NCI-H748 treated with DMSO at 0.1 percent for 48 hours (cell line): Measurements from ENCODE around the gene FBXL7.

Experiments
- DNase-seq: peaks from one replicate; lab custom pipeline; 2025; lab: John Stamatoyannopoulos, UW

FBXL7 gene

DNA sequence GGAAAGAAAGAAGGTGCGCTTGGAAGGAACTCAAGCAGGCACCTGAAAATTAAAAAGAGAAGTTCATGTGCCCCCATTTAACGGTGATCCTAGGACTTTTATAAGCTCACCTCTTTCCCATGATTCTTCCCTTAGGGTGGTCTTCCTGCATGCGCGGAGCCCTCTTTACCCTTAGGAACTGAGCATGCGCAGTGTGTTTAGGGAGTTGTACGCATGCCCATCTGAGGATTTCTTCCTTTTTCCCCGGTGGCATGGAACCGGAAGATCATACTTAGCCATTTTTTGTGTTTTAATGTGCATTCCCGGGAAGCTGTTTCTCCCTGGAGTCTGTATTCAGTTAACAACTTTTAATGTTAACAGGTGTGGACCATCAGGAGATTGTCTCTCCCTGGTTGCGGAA lies 119.0 kb downstream of the FBXL7 start:
- no peak for DNase-seq

DNA sequence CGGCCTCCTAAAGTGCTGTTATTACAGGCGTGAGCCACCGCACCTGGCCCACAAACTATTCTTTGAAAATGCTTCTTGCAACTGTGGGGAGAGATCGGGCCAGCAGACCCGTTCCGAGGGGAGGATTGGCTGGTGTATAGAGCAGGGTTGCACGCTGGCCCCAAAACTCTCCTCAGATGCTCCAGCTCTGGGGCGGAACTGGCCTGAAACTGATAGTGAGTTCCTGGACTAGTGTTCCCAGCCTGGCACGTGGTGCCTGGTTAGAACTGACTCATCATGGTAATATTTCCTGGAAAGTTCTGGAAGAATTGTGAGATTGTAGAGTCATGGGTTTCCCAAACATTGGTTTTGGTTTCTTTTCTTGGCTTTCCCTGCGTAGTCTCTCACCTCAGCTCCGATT lies 120.5 kb downstream of the FBXL7 start:
- no peak for DNase-seq

DNA sequence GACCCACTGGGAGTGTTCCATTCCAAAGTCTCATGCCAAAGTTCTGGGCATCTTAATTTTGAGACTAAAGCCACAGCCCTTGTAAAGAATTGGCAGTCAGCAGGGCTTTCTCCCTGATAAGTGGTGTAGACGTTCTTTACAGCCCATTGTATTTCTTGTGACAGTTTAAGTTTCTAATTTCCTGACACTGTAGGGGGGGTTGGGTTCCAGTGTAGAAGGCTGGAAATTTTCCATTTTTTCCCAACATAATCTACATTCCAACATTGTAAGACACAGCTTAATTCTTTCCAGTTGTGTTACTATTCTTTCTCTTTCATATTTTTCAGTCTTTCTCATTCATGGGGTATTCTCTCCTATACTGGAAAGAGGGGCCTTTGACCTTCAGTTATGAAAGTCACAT lies 121.1 kb downstream of the FBXL7 start:
- DNase-seq = no peak

- no peak for DNase-seq
Measured at GRCh38 chr5:15623794-15624193, 123.8 kb downstream of the FBXL7 start.

DNA sequence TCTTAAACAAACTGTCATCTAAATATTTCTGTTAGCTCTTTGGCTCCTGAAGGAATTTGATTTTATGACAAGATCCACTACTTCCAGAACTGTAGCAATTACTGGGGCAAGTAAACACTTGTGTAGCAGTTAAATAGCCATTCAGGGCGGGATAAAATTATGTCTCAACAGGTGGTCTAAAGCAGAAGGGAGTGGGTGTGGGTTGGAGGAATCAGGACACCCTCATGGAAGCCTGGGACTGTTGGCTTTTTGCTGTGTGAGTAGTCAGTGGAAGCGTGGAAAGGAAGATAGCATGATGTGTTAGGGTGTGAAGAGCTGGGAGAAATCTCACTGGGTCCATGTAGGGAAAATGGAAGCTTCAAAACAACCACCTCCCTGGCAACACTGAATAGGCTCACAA lies 127.1 kb downstream of the FBXL7 start:
- no peak for DNase-seq

- no peak for DNase-seq
Measured at GRCh38 chr5:15627647-15628046, 127.7 kb downstream of the FBXL7 start.

DNA sequence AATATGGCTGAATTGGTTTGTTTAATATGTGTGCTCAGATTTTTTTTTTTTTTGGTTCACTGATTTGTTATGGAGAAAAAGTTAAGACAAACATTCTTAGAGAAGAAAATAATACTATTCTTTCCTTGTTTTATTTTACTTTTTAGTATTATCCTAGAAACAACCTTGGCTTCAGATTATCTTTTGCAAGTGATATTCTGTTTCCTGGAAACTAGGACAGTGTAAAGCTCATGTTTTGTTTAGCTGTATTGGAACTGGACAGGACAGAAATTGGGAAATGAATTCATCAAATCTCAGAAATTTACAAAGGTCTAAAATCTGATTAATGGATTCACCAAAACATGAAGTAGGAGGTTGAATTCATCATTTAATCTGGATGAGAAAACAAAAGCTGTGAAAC lies 130.5 kb downstream of the FBXL7 start:
- DNase-seq = no peak

DNA sequence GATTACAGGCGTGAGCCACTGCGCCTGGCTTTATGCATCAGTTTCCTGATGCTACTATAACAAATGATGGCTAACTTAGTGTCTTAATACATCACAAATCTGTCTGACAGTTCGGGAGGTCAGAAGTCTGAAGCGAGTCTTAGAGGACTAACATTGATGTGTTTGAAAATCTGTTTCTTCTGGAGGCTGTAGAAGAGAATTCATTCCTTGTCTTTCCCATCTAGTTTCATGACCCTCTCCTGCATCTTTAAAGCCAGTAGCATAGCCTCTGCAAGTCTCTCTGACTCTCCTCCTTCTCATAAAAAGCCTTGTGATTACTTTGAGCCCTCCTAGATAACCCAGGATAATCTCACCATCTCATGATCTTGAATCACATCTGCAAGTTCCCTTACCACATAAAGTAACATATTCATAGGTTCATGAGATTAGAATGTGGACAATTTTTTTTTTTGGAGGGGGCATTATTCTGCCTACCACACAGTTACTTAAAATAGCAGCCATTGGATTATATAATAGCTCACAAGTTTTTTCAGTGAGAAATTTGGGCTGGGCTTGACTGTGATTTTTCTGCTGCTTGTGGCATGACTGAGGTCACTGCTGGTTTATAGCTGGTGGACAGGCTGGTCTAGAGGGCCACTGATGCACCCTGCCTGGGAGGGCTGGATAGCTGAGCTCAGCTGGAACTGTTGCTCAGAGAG lies 134.8 kb downstream of the FBXL7 start:
- DNase-seq = no peak

GRCh38 chr5:15635289-15635616 lies 135.3 kb downstream of the FBXL7 start:
- DNase-seq = no peak

- no peak for DNase-seq
Measured at GRCh38 chr5:15637345-15637744, 137.4 kb downstream of the FBXL7 start.

GRCh38 chr5:15637886-15638285 lies 137.9 kb downstream of the FBXL7 start:
- no peak for DNase-seq

DNA sequence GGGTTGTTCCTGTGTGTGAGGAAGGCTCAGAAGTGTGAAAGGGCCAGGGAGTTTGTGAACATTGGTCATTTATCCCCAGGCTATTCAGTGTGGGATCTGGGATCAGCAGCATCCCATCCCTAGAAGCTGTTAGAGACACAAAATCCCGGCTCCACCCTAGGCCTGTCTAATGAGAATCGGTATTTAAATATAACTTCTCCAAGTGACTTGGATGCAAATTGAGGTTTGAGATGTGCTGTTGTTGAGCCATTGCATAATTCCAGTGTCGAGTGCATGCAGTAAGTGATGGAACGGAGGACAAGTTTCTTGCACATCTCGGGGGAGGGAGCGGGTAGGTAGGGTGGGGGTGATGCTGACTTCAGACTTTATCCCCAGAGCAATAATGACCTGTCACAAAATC lies 138.3 kb downstream of the FBXL7 start:
- DNase-seq = no peak

DNA sequence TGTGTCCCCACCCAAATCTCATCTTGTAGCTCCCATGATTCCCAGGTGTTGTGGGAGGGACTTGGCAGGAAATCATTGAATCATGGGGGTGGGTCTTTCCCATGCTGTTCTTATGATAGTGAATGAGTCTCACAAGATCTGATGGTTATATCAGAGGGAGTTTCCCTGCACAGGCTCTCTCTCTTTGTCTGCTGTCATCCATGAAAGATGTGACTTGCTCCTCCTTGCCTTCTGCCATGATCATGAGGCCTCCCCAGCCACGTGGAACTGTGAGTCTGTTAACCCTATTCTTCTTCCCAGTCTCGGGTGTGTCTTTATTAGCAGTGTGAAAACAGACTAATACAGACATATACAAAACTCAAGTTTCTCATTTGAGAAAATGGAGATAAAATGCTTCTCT lies 139.3 kb downstream of the FBXL7 start:
- no peak for DNase-seq

DNA sequence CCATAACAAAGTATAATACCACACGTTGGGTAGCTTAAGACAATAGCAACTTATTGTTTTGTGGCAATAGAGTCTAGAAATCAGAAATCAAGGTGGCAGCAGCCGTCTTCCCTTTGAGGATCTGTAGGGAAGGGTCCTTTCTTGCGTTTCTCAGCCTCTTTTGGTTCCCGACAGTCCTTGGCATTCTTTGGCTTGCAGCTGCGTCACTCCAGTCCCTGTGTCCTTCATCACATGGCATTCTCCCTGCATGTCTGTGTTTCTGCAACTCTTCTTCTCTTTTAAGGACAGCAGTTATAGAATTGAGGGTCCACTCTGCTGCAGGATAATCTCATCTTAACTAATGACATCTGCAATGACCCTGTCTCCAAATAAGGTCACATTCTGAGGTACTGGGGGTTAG lies 140.1 kb downstream of the FBXL7 start:
- DNase-seq = no peak

DNA sequence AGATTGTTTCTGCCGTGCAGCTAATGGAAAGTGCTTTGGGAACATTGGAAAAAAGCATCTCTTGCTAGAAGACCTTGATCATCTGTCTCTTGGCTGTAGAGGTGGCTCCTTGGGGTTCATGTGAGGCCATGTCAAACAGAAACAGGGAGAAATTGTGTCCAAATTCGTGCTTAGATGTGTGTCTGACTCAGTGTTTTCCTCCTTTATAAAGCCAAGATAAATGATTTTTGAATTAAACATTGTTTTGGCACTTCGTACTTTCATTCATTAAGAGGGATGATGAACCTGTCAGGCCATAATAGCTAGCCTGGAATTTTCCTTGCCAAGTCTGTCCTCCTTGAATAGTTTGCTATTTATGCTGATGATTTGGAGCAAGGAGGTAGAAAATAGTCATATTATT lies 143.8 kb downstream of the FBXL7 start:
- DNase-seq = no peak

GRCh38 chr5:15645381-15646160 lies 145.6 kb downstream of the FBXL7 start:
- DNase-seq = no peak

DNA sequence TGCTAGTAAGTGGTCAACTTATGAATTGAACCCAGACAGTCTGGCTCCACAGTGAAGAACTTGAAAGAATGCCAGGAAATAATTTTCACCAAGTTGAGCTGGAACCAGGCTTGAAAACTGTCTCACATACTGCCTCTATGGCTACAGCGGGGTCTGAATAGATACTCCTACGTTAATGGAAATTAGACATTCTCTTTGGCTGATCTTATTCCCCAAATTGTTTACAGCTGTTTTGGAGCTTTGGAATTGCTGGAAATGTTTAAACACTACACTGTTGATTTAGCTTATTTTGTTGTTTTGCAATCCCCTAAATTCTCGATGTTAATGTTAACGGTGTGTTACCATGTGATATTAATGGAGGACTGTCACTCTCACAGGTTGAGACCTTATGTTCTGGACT lies 146.4 kb downstream of the FBXL7 start:
- DNase-seq = no peak

DNA sequence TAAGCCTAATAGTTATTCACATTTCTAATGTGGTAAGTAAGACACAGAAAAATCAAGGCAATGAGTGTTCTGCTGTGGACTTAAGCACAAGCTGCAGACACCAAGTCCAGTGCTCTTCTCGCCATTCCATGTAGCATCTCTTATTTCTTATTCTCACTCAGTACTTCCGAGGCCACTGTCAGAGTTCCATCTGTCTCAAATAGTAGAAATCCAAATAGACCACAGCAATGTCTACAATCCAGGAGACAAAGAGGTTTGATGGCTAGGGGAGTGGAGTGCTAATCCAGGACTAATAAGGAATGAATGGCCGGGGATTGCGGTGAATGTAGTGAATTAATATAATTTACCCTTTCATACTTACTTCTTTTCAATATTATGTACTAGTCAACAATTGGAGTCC lies 147.3 kb downstream of the FBXL7 start:
- DNase-seq = no peak

GRCh38 chr5:15650266-15650665 lies 150.3 kb downstream of the FBXL7 start:
- DNase-seq = no peak

GRCh38 chr5:15654779-15655178 lies 154.8 kb downstream of the FBXL7 start:
- no peak for DNase-seq

DNA sequence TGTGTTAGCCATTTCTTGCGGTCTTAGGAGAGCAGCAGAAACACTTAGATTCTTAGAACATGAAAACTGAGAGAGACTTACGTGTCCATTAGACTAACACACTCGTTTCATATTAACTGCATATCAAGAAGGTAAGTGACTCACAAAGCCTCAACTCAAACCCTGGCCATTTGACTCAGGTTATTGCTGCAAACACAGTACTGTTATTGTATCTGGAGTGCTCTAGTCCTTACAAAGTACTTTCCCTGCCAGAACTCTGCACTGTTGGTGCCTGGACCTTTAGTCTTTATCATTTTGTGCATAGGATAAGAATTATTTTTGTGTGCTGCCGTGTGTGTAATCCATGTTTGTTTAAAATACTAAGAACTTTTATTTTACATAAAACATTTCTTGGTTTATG lies 155.7 kb downstream of the FBXL7 start:
- no peak for DNase-seq

DNA sequence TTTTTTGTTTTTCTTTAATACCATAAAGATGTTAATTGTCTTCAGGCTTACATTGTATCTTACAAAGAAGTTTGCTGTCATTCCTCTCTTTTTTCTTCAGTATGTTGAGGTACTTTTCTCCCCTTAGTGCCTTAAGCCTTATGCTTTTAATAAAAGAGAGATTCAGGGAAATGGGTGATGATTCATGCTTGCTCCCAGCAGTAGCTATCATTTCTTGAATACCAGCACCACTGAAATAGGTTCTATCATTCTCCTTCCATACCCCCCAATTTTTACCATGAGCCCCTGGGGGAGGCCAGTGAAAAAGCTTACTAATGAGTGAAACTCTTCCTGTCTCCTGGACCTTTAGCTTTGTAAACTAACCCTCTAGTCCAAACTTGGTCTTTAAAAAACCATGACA lies 165.0 kb downstream of the FBXL7 start:
- DNase-seq = no peak

DNA sequence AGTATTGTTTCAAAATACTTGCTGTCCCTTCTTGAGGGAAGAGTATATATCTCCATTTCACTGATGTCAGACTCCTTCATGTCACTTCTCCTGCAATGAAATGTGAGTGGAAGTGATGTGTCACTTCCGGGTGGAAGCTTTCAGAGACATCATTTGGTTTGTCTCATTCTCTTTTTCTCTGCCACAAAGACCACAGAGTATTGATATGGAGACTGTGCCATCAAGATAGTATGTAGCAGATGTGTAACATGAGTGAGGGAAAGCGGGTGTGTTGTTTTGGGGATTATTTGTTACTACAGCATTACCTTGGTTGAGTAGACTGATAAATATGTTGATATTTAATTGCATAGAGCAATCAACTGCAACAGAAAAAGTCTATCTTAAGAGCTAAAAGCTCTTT lies 169.8 kb downstream of the FBXL7 start:
- DNase-seq = no peak

DNA sequence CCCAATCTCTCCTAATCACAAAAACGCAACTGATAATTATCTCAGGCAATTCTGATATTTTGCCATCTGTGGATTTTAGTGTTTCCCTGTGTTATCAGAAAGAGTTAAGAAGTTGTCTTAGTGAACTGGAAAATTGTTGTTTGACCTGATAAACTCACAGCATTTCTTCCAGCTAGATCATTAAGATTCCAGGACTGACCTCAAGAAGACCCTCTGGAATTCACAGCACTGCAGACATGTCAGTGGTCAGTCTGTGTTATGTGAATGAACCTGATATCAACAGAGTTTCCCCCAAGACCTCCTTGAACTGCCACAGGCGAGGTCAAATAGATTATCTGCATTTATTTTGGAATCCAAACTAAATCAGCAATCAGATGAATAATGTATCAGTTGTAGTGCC lies 174.7 kb downstream of the FBXL7 start:
- no peak for DNase-seq
